ENCODE results near the gene HLCS. TPM values are rescaled to one million over a fixed set of nuclear protein-coding genes. Genes with fewer than 3 reads are reported as not detected.

HLCS gene
- total and polyA plus RNA-seq, 2 of the 8 experiments (the other 6 are each of a cell fraction or from before 2014, with no cell fraction given): 4.7 to 12.2 TPM

DNA sequence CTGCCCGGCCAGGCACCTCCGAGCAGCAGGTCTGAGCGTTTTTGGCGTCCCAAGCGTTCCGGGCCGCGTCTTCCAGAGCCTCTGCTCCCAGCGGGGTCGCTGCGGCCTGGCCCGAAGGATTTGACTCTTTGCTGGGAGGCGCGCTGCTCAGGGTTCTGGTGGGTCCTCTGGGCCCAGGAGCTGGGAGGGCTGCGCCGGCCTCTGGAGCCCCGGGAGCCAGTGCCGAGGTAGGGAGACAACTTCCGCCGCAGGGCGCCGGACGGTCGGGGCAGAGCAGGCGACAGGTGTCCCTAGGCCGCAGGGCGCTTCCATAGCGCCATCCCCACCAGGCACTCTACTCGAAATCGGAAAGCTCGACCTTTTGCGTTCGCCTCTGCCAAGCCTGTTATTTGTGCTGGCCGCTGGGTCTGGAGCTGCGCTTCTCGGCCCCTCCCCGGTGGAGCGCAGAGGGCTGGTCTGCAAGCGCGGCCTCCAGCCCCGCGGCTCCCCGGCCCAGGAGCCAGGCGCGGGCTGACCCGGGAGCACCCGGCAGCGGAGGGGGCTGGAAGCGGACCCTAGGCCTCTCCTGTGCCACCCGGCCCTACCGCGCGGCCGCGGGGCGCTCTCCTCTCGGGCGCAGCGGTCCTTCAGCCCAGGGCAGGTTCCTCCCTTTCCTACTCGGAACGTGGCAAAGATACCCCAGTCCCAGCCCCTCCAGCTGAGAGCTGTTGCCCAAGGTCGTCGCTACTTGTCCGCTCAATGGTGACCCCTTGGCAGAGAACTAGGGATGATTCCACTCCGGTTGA is 265.3 kb downstream of the HLCS start:
- Histone ChIP-seq H3K4ac (replicated peaks; ENCODE audit: insufficient read length, low read depth, low read length) (no peak overlapping the region), H3K4me3 (ENCODE audit: extremely low read depth in 1 of 4, insufficient read depth in 2 of 4, low read depth in 3 of 4, low read length in 4 of 4) (peak overlapping the region in 3 of 4 experiments; percentile 8 to 52 (median 23); a peak in 6 of 8 replicates), H4K5ac (ENCODE audit: insufficient read length, low read depth, low read length) (no peak overlapping the region), H3K9ac (replicated peaks in 1 of 4; ENCODE audit: extremely low read depth in 1 of 4, low read depth in 3 of 4, low read length in 3 of 4) (no peak overlapping the region), H2AFZ (ENCODE audit: low read length) (no peak overlapping the region), H4K20me1 (replicated peaks in 1 of 2; ENCODE audit: control insufficient read depth in 1 of 2, insufficient read depth in 2 of 2, low read length in 2 of 2) (peaks cover 17 to 27% of the 10 kb centered on the region in 2 experiments), H3K79me1 (ENCODE audit: low read depth, low read length) (no peaks in the 10 kb centered on the region; the same call in 1 of the 2 replicates), H2BK20ac (ENCODE audit: low read length) (no peak overlapping the region), H3K18ac (ENCODE audit: extremely low read depth, low read length) (no peak overlapping the region), H3K4me1 (replicated peaks in 1 of 4; ENCODE audit: control insufficient read depth in 3 of 4, insufficient read depth in 4 of 4, low read length in 3 of 4) (peaks cover 0 to 73% (median 45%) of the 10 kb centered on the region in 4 experiments; a peak in 6 of 7 replicates), H3K36me3 (ENCODE audit: control insufficient read depth in 2 of 4, insufficient read depth in 4 of 4, low read length in 3 of 4) (peaks cover 0 to 24% (median 0%) of the 10 kb centered on the region in 4 experiments; a peak in 1 of 8 replicates), H3K79me2 (ENCODE audit: control insufficient read depth in 1 of 2, insufficient read depth in 2 of 2, low read length in 2 of 2) (no peaks in the 10 kb centered on the region), H4K8ac (ENCODE audit: extremely low read depth, insufficient read depth, low read length) (0 out of 2 replicates have a peak overlapping the region, but pooled peaks have one; percentile 20), H2AK5ac (ENCODE audit: low read depth, low read length) (no peak overlapping the region), H2BK12ac (ENCODE audit: low read depth, low read length) (peak overlapping the region; percentile 39; the same call in 1 of the 2 replicates), H3K14ac (ENCODE audit: insufficient read length) (no peak overlapping the region), H3K27me3 (replicated peaks in 1 of 4; ENCODE audit: control insufficient read depth in 3 of 4, extremely low read depth in 1 of 4, insufficient read depth in 3 of 4, low read length in 3 of 4) (peaks cover 97 to 100% (median 100%) of the 10 kb centered on the region in 4 experiments), H3K4me2 (ENCODE audit: insufficient read depth in 1 of 2, low read depth in 2 of 2, low read length in 2 of 2) (peak overlapping the region; percentile 58 to 67), H2BK15ac (ENCODE audit: low read length) (no peak overlapping the region; the same call in 1 of the 2 replicates), H3K9me3 (ENCODE audit: insufficient read depth in 2 of 2, low read depth in 1 of 2, low read length in 1 of 2) (no peaks in the 10 kb centered on the region), H3K56ac (replicated peaks; ENCODE audit: insufficient read length, low read depth, low read length) (no peak overlapping the region), H3K27ac (ENCODE audit: low read depth, low read length) (no peak overlapping the region), H4K91ac (replicated peaks; ENCODE audit: insufficient read length, low read length) (no peak overlapping the region), H2BK120ac (replicated peaks; ENCODE audit: low read depth, low read length) (no peak overlapping the region), H2BK5ac (ENCODE audit: low read depth, low read length) (no peak overlapping the region), H3K23ac (ENCODE audit: insufficient read length) (no peak overlapping the region), H3K23me2 (ENCODE audit: low read depth, low read length) (peaks cover 7% of the 10 kb centered on the region; the same call in 1 of the 2 replicates)
- POLR2A ChIA-PET (ENCODE audit: partially characterized antibody): interaction anchor here (2.1 to 3.0 kb wide), 2 partner anchors 9 to 10 kb away, joined by 6 to 12 read pairs; no protein-coding TSS in a partner anchor
- peak in 1 of 2 experiments; percentile 77 for DNase-seq (ENCODE audit: low read depth in 1 of 2, low spot score in 2 of 2)
- CTCF ChIA-PET (ENCODE audit: partially characterized antibody): interaction anchor here (0.7 to 3.2 kb wide), 9 partner anchors 8 to 227 kb away, joined by 3 to 19 read pairs (median 4); no protein-coding TSS in a partner anchor
- FAIRE-seq: no peak
- WGBS, 2 experiments (ENCODE audit: extremely low coverage in 1 of 2, insufficient coverage in 1 of 2, insufficient read length in 1 of 2, insufficient replicate concordance in 2 of 2, low coverage in 1 of 2, low lambda C conversion rate in 2 of 2, missing lambda C conversion rate in 1 of 2): 2% methylated on average over 65 of the region's 65 CpGs; no CpG with 5 or more reads in 1 of the 2 experiments
- TF ChIP-seq EZH2 (IDR thresholded peaks at IDR 0.05; ENCODE audit: low read depth, low read length, severe bottlenecking) (peak; percentile 95), RBBP5 (IDR thresholded peaks at IDR 0.05; ENCODE audit: borderline replicate concordance, low read depth, low read length) (no peak), ATF2 (IDR thresholded peaks at IDR 0.05; ENCODE audit: low read length) (no peak), TEAD4 (IDR thresholded peaks at IDR 0.05; ENCODE audit: low read depth, low read length) (no peak), EGR1 (IDR thresholded peaks at IDR 0.05; ENCODE audit: borderline replicate concordance, low read depth, low read length) (peak; percentile 37; the same call in 1 of the 2 replicates), ASH2L (IDR thresholded peaks at IDR 0.05; ENCODE audit: low read length) (no peak), KDM4A (IDR thresholded peaks at IDR 0.05; ENCODE audit: low read depth, low read length, severe bottlenecking) (peak; percentile 56), CTBP2 (IDR thresholded peaks at IDR 0.05; ENCODE audit: borderline replicate concordance, insufficient read depth, insufficient read length, low read length) (peak; percentile 94)

Data from H1 (cell line).